GM18858 (cell line): ENCODE data around the gene CHMP2B.
"Not testable (repeated sequence)": the region's sequence is repeated elsewhere in the genome, so short reads cannot be mapped to it uniquely, and the experiment has no call there.

Experiments used
- ATAC-seq: cut with Tn5 transposase; IDR thresholded peaks from one replicate; pipeline ENCODE4 v1.9.1; 2021; ENCODE audit not compliant: unreplicated experiment

The CHMP2B gene

GRCh38 chr3:87305031-87305430 lies 77.9 kb downstream of the CHMP2B start:
- ATAC-seq = not testable (repeated sequence)
